ENCODE measurements around the gene ANKEF1. TPM values are rescaled to one million over a fixed set of nuclear protein-coding genes. Genes with fewer than 3 reads are reported as not detected.

Gene ANKEF1
- total and polyA plus RNA-seq, 10 of the 15 experiments (the other 5 are each of a cell fraction or from before 2014, with no cell fraction given): 0.04 to 3.0 (median 0.89) TPM

- no peak for TF ChIP-seq RELB (IDR thresholded peaks at IDR 0.05; ENCODE audit: low read depth)
- TF ChIP-seq BACH1 (IDR thresholded peaks at IDR 0.05; ENCODE audit: borderline replicate concordance): no peak
- TF ChIP-seq HSF1 (IDR thresholded peaks at IDR 0.05; ENCODE audit: low read depth, low read length): no peak
Observed at GRCh38 chr20:10007747-10008146, 27.0 kb upstream of the ANKEF1 start (continued).

- ATAC-seq (no peak), FAIRE-seq (no peak), DNase-seq (ENCODE audit: low read depth, low spot score) (no peak)
- Histone ChIP-seq H3K79me2 (ENCODE audit: control insufficient read depth, insufficient read depth, low read length) (no peaks in the 10 kb centered on the region), H3K9ac (ENCODE audit: control insufficient read depth, insufficient read depth, low read length) (no peak overlapping the region), H2AFZ (ENCODE audit: control insufficient read depth, low read depth, low read length) (no peak overlapping the region), H3K4me2 (ENCODE audit: control insufficient read depth, insufficient read depth) (no peak overlapping the region), H4K20me1 (ENCODE audit: control insufficient read depth, insufficient read depth) (no peaks in the 10 kb centered on the region), H3K4me3 (no peak overlapping the region), H3K4me1 (ENCODE audit: control insufficient read depth, insufficient read depth, low read length) (no peaks in the 10 kb centered on the region), H3K27me3 (replicated peaks in 1 of 2; ENCODE audit: control insufficient read depth in 2 of 2, insufficient read depth in 2 of 2, low read length in 1 of 2) (no peaks in the 10 kb centered on the region), H3K36me3 (ENCODE audit: control insufficient read depth in 2 of 2, insufficient read depth in 2 of 2, low read length in 1 of 2) (no peaks in the 10 kb centered on the region), H3K27ac (ENCODE audit: control insufficient read depth, insufficient read depth) (no peak overlapping the region), H3K9me3 (replicated peaks; ENCODE audit: control insufficient read depth, insufficient read depth, low read length) (no peaks in the 10 kb centered on the region)
- WGBS (ENCODE audit: insufficient coverage, insufficient replicate concordance, low lambda C conversion rate, missing lambda C conversion rate): 11% methylated on average over 5 of the region's 5 CpGs
- in situ Hi-C loops (cut with MboI): no loop called here
- intact Hi-C loops (cut with micrococcal nuclease; ENCODE audit: unreplicated experiment): no loop called here
- ChIA-PET SMC1A (ENCODE audit: uncharacterized antibody, unreplicated experiment) (no interaction called here), RAD21 (ENCODE audit: unreplicated experiment) (no interaction called here), CTCF (no interaction called here), POLR2A (no interaction called here)
- no TSS peak for BruUV-seq (replicated peaks)
- TF ChIP-seq CUX1 (IDR thresholded peaks at IDR 0.05; ENCODE audit: insufficient replicate concordance, low read depth, low read length) (no peak), REST (IDR thresholded peaks at IDR 0.05; ENCODE audit: low read depth, low read length) (no peak)
Observed at GRCh38 chr20:10012464-10012863, 22.3 kb upstream of the ANKEF1 start.

Data from GM12878 (cell line).